ENCODE results near the gene LPCAT4. TPM values are rescaled to one million over a fixed set of nuclear protein-coding genes. Genes with fewer than 3 reads are reported as not detected.

LPCAT4 gene
- total and polyA plus RNA-seq, 2 donors (not counting 3 experiments of a cell fraction or from before 2014, with no cell fraction given), result 49.3 to 51.3 TPM

DNA sequence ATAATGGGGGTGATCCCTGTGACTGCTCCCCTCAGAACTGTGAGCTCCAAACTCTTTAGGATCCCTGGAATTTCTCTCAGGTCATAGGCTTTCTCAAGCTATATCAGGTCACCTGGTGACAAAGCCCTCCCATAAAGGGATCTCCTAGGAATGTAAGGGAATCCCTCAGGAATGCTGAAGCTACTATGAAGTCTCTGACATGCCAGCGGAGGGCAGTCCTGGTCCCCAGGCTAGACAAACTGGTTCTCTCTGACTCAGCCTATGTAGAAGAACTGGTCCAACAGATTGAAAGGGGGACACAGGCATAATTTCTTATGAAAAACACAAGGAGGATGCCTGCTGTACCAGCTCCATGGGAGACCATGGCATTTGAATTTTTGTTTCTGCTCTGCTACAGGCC, 6.7 kb downstream of the LPCAT4 start:
- Histone ChIP-seq H3K4me2 (ENCODE audit: insufficient read depth, low read length) (no peak overlapping the region), H3K9me3 (replicated peaks; ENCODE audit: control insufficient read depth, insufficient read depth, low read length) (no peaks in the 10 kb centered on the region), H4K20me1 (replicated peaks; ENCODE audit: control insufficient read depth, extremely low read depth, insufficient read depth, low read length) (no peaks in the 10 kb centered on the region), H3K9me1 (replicated peaks; ENCODE audit: control insufficient read depth, extremely low read depth, insufficient read depth, low read length) (no peaks in the 10 kb centered on the region), H3K4me3 (replicated peaks in 1 of 3; ENCODE audit: insufficient read depth in 1 of 3, low read depth in 1 of 3, low read length in 3 of 3) (no peak overlapping the region), H3K36me3 (ENCODE audit: control insufficient read depth in 2 of 2, extremely low read depth in 1 of 2, insufficient read depth in 2 of 2, low read length in 2 of 2) (peaks cover 6 to 15% of the 10 kb centered on the region in 2 experiments), H3K27ac (ENCODE audit: insufficient read depth, low read depth, low read length) (no peak overlapping the region), H3K9ac (replicated peaks; ENCODE audit: extremely low read depth, insufficient read depth, low read length) (no peak overlapping the region), H3K79me2 (ENCODE audit: control insufficient read depth, insufficient read depth, low read length) (peaks cover 4% of the 10 kb centered on the region), H3K27me3 (ENCODE audit: control insufficient read depth in 2 of 2, insufficient read depth in 2 of 2, low read length in 2 of 2) (no peaks in the 10 kb centered on the region), H2AFZ (ENCODE audit: low read depth, low read length) (no peak overlapping the region), H3K4me1 (ENCODE audit: control insufficient read depth, extremely low read depth, insufficient read depth, low read length) (peaks cover 6% of the 10 kb centered on the region)
- DNase-seq (ENCODE audit: low read depth, low spot score), result no peak
- ChIA-PET CTCF (interaction anchor here (1.0 to 2.6 kb wide), 4 partner anchors 17 to 560 kb away, joined by 3 to 9 read pairs (median 5); partner anchors contain the start of genes NOP10 and NUTM1), POLR2A (no interaction called here)
- intact Hi-C loops (cut with micrococcal nuclease), result no loop called here
- dilution Hi-C loops (cut with MboI; ENCODE audit: extremely low pct_ligation_motif_present, low sequenced_read_pairs), result no loop called here
- BruUV-seq (replicated peaks), result no TSS peak
- FAIRE-seq, result no peak
- TF ChIP-seq FOS (IDR thresholded peaks at IDR 0.05; ENCODE audit: borderline replicate concordance, insufficient read depth, low read length), result no peak
- no peak for TF ChIP-seq MAX (IDR thresholded peaks at IDR 0.05; ENCODE audit: insufficient read depth, insufficient read length)
- no peak for TF ChIP-seq EZH2 (IDR thresholded peaks at IDR 0.05; ENCODE audit: borderline replicate concordance, low read depth, low read length, severe bottlenecking)
- TF ChIP-seq JUN (IDR thresholded peaks at IDR 0.05; ENCODE audit: borderline replicate concordance, insufficient read depth, insufficient read length, low read depth), result no peak
- no peak for TF ChIP-seq GATA2 (IDR thresholded peaks at IDR 0.05; ENCODE audit: insufficient read depth, insufficient read length, low read depth, low read length)
- TF ChIP-seq MYC (IDR thresholded peaks at IDR 0.05; ENCODE audit: low read depth, low read length), result no peak
- TF ChIP-seq CTCF (IDR thresholded peaks at IDR 0.05; ENCODE audit: extremely low read depth in 1 of 2, insufficient read depth in 1 of 2, low read depth in 1 of 2, low read length in 2 of 2), result no peak
- no peak for TF ChIP-seq POLR2A (IDR thresholded peaks at IDR 0.05; ENCODE audit: low read depth, low read length)
- TF ChIP-seq POLR2AphosphoS5 (IDR thresholded peaks at IDR 0.05; ENCODE audit: insufficient read depth, low read depth, low read length), result no peak

Measured in endothelial cell of umbilical vein (primary cell).